ENCODE results near the gene RAB9B. TPM values are rescaled to one million over a fixed set of nuclear protein-coding genes. Genes with fewer than 3 reads are reported as not detected.
A peak's percentile ranks its signal among the peaks of the same experiment; 100 is the strongest.
"Not testable (repeated sequence)": the region's sequence is repeated elsewhere in the genome, so short reads cannot be mapped to it uniquely, and the experiment has no call there.

RAB9B gene, protein sequence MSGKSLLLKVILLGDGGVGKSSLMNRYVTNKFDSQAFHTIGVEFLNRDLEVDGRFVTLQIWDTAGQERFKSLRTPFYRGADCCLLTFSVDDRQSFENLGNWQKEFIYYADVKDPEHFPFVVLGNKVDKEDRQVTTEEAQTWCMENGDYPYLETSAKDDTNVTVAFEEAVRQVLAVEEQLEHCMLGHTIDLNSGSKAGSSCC
- 1.00 TPM for polyA plus RNA-seq (2013, experiment 1 of 2; ENCODE audit: insufficient read length)
- 1.5 TPM for polyA plus RNA-seq (2013, experiment 2 of 2; ENCODE audit: insufficient read length)

DNA sequence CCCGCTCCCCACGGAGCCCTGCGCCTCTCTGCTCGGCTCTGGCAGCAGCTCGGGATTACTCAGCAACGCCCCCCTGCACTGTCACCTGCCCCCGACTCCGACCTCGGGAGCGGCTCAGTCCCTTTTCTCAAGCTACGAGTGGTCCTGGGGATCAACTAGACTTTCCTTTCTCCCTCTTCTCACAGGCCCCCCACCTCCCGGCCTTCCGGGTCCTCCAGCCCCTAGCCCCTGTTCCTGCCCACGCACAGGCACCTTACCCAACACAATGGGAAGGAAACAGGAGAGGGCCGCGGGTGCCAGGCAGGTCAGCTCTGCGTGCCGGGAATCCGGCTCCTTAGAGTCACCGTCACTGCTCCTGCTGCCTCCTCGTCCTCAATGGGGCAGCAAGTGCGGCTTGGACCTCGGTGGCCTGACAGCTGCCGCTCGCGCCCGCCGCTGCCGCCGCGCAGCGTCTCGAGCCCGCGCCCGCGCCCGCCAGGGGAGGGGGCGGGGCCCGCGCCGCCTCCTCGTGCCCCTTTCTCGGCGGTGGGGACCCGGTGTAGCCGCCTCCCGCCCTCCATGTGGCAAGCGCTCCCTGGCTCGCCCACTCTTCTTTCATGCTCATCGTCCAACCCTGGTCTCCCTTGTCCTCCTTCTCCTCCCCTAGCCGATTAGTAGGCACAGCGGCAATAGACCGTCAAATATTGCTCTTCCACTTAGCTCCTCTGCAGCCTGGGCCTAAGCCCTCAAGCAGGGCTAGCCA lies at the start of gene RAB9B:
Gene RAB9B, minus strand, starts transcription at position 455 of the 742 bp plus-strand sequence. CDS start 6,473 bp downstream, outside the sequence.
- DNase-seq: peak; percentile 45

GRCh38 chrX:103879339-103879738 lies 47.3 kb upstream of the RAB9B start:
- DNase-seq: peak; percentile 61

GRCh38 chrX:103878466-103879122 lies 46.5 kb upstream of the RAB9B start:
- DNase-seq: peak; percentile 89

- no peak for DNase-seq
Observed at GRCh38 chrX:103877571-103877970, 45.5 kb upstream of the RAB9B start.

DNA sequence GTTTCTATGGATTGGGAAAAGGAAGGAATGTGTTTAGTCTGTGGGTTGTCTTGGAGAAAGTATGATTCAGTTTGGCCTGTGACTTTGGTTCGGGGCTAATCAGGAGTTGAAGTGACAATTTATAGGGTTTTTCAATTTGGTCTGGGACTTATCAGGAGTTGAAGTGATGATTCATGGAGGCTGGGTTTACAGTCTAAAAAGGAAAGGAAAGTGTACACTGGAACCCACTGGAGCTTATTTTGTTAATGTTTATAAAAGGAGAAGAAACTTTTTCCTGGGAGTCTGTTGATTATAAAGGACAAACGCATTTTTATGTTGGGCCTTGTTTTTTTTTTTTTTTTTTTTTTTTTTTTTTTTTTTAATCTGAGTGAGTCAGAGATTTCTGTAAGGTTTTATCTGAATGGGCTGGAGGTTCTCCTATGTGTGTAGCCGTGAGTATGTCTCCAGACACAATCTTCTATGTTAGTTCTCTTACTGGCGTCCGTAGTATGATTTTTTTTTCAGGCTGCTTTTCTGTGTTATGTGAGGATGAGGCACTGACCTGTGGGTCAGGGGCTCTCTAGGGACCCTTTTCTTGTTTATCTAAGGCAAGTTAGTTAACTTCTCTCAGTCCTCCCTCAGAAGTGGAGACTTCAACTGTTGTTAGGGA lies 33.0 kb upstream of the RAB9B start:
- no peak for DNase-seq

GRCh38 chrX:103864149-103864548 lies 32.1 kb upstream of the RAB9B start:
- no peak for DNase-seq

DNA sequence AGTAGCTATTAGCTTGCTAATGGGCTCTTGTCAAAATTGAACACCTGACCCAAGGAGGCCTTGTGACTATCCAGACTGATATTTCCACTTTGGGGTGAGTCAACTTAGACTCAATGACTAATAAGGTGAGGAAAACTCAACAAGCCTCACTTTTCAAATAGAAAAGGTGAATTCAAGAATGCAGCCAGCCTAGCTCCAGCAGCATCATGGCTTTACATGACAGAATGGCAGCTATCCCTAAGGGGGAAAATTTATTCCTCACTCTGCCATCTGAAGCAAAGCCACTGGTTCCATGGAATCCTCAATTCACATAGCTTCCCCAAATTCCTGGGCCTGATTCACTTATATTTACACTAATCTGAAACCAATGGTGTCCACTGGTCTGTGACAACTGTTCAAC lies 29.1 kb upstream of the RAB9B start:
- DNase-seq: no peak

- DNase-seq: peak; percentile 18
Observed at GRCh38 chrX:103849558-103849957, 17.5 kb upstream of the RAB9B start.

GRCh38 chrX:103847174-103847870 lies 15.3 kb upstream of the RAB9B start:
- peak; percentile 42 for DNase-seq

GRCh38 chrX:103846386-103846785 lies 14.3 kb upstream of the RAB9B start:
- DNase-seq: peak; percentile 14

DNA sequence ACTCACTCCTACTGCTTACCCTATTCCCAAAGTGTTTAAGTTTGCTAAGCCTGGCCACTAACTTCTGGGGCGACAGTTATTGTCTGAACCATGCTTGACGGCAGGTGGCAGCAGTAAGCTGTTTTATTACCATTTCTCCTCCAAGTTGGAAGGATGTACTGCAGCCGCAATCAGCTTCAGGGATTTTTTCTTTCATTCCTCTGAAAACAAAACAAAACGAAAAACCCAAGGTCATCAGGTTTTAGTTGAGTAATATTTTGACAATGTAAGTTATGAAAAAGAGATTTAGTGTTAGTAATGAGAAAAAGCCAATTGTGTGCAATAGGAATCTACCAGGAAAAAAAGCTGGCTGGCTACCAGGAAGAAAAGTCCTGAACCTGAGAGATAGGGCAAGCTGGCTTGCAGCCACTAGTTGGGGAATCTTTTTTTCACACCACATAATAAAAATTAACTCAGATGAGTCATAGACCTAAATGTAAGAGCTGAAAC lies 13.2 kb upstream of the RAB9B start:
- DNase-seq: peak; percentile 85

DNA sequence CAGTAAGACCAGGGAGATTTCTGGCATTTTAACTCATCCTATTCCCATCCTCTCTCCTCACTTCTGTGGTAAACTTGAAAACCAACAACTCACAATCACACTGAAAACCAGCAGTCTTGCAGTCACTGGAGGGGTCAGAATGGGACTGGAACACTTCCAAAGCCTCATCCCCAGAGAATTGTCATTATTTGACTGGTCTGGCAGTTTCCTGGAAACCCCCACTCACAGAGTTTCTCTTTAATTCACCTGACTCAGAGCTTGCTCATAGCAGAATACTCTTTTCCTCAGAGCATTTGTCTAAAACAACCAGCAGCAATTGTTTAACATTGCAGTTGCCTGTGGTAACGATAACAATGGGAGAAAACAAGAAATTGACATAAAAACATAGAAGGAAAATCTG lies 7.3 kb upstream of the RAB9B start:
- no peak for DNase-seq

DNA sequence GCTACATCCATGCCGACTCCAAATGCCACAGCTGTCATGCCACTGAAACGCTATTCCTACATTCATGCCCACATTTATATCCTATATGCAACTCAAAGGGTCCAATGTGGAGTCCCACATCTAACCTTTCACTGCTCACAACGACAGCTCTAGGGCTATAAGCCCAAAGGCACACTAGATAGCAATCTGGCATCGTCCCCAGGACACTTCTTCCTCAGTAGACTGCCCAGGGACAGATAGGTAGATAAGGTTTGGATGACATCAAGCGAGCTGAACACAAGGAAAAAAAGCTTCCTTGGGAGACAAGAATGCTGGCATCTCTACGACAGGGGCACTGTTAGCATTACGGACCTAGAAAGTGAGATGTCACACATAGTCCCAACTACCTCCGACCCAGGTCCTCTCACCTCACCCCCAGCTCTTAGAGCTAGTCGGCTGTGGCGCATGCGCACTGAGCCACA lies 685 bp downstream of the RAB9B start:
- DNase-seq: no peak

- no peak for DNase-seq
Observed at GRCh38 chrX:103830848-103831247, 1.2 kb downstream of the RAB9B start.

DNA sequence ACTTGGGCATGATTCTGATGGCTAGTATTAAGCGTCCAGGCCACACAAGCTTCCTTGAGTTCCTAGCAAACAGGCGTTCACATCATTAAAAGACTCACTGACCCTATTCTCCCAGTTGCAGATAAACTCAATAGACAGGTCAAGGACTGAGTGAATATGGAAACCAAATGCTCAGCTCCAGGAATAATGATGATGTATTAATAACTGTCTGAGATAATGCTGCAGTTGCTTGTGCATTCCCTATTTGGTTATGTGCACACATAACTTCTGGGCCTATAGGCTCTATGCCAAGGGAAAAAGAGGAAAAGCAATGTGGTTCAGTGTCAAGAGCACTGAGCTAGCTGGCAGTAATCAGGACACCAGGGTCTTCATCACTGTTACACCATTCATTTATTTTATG lies 3.5 kb downstream of the RAB9B start:
- DNase-seq: no peak

GRCh38 chrX:103825881-103826280 lies 6.2 kb downstream of the RAB9B start:
- DNase-seq: no peak

DNA sequence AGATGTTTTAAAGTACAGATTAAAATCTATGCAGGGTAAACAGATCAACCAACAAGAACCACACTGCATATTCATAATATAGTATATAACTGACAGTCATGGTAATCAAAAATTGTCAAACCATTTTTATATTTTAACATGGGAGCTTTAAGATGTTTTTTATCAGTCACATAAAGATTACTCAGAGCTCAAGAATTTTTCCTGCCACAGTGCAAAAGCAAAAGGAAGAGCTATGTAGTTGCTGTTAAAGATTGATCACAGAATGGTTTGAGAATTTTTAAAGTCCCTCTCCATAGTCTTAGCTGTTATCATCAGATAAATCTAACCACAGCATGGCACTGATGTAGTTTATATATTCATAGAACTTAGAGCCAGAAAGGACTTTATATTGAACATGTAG lies 8.5 kb downstream of the RAB9B start:
- peak; percentile 47 for DNase-seq

DNA sequence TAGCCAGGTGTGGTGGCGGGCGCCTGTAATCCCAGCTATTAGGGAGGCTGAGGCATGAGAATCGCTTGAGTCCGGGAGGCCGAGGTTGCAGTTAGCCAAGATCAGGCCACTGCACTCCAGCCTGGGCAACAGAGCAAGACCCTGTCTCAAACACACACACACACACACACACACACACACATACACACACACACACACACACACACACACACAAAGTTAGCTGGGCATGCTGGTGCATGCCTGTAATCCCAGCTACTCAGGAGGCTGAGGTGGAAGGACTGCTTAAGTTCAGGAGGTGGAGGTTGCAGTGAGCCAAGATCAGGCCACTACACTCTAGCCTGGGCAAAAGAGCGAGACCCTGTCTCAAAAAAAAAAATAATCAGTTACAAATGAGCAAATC lies 11.3 kb downstream of the RAB9B start:
- DNase-seq: not testable (repeated sequence)

- no peak for DNase-seq
Observed at GRCh38 chrX:103818842-103819619, 13.0 kb downstream of the RAB9B start.

- DNase-seq: peak; percentile 52
Observed at GRCh38 chrX:103817502-103817901, 14.6 kb downstream of the RAB9B start.

GRCh38 chrX:103817101-103817500 lies 15.0 kb downstream of the RAB9B start:
- not testable (repeated sequence) for DNase-seq
